GM10266 (cell line): ENCODE measurements around the gene VAMP5.

ENCODE experiments used
- DNase-seq: peaks from one replicate; pipeline ENCODE4 v3.0.0; 2012; ENCODE audit errors: extremely low spot score
- CTCF ChIP-seq: IDR thresholded peaks from 2 replicates; pipeline ENCODE4 v1.5.1; 2012; ENCODE audit warnings: mild to moderate bottlenecking, low read depth; ENCODE audit not compliant: control insufficient read depth, insufficient read depth; ENCODE audit errors: missing control alignments

Gene VAMP5

DNA sequence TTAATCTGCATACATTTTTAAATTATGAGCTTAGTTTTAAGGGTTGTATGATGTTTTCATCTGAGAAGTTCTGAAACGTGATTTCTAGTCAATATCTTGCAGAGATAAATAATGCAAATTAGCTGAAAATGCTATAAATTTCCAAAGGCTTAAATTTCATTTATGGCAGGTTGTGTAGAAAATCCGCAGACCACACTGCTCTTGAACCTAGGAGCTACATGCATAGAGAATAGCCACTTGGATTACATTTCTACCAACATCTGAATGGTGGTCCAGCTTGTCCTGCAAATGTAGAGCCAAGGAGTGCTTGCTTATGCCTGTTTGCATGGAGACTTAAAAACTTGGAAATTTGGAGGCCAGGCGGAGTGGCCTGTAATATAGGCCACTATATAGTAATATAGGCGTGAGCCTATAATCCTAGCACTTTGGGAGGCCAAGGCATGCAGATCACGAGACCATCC, 38.4 kb upstream of the VAMP5 start:
- no peak for DNase-seq
- TF ChIP-seq CTCF, result no peak

DNA sequence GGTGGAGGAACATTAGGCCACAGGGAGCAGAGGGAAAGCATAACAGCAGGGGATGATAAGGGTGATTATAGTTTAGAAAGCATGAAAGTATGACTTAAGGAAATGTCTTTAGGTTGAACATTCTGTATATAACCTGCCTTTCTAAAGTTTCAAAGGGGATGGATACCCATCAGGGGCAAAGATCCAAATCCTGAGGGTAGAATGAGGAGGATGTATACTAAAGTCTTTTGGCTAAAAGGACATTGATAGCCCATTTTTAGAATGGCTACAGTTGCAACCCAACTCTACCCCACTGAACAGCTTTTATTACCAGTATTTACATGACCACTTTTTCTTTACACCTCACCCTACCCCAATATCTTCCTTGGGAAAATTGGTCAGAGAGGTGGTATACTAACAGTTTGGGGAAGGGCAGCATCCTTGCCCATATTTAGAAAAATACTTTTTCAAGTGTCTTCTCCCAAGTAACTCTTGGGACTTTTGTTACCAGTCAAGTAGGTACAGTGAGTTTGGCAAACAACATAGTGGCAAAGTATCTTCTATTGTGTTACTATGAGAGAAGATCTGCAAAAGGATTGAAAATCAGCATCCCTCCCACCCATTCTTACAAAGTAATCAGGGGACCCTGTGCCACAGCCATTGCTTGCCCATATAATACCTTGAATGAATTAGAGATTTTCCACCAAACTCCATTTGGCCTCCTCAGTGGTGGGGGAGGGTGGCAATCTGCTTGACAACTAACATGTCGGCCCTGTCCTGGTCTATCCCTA, 37.0 kb upstream of the VAMP5 start:
- TF ChIP-seq CTCF, result no peak
- DNase-seq, result no peak

DNA sequence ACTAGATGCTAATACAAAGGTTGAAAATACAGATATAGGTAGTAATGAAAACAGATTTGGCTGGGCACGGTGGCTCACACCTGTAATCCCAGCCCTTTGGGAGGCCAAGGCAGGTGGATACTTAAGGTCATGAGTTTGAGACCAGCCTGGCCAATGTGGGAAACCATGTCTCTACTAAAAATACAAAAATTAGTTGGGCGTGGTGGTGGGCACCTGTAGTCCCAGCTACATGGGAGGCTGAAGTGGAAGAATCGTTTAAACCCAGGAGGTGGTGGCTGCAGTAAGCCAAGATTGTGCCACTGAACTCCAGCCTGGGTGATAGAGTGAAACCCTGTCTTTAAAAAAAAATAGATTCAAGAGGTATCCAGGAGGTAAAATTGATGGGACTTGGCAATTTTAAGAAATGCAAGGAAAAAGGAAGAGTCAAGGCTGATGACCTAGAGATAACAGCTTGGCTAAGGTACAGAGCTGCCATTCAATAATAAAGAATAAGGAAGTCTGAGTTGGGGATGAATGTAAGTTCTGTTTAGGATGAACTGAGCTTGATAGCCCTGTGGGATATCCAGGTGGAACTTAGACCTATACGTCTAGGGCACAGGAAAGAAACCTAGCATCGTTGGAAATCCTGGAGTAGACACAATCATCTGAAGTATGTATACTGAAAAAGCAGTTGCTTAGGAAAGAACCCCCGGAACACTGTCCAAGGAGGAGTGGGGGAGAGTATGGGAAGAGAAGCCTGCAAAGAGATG, 36.2 kb upstream of the VAMP5 start:
- no peak for TF ChIP-seq CTCF
- DNase-seq, result no peak

- no peak for DNase-seq
- TF ChIP-seq CTCF, result no peak
These were observed 35.7 kb upstream of the VAMP5 start for GRCh38 chr2:85548608-85548900.

- no peak for TF ChIP-seq CTCF
- DNase-seq, result no peak
These were observed 35.1 kb upstream of the VAMP5 start for GRCh38 chr2:85549095-85549494.

DNA sequence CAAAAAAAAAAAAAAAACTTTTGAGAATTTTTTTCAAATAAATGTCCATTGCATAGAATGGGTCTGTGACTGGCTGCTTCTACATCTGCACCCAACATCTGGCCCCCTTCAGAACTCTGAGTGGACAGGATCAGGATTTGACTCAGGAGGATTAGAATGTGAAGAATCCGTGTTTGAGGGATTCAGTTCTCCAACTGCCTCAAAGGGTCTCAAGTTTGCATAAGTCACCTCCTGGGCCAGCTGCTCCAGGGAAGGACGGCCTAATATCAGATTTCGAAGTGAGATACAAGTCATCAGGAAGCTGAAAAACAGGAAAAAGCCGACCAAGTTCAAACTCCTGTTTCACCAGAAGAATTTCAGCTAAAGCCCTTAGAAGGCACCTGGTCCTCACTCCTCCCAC, 34.4 kb upstream of the VAMP5 start:
- no peak for DNase-seq
- TF ChIP-seq CTCF, result no peak

GRCh38 chr2:85550486-85550885, 33.7 kb upstream of the VAMP5 start:
- DNase-seq, result no peak
- TF ChIP-seq CTCF, result no peak
